Hepatocyte (in vitro differentiated cells): ENCODE data around the gene SLC4A5. TPM values are rescaled to one million over a fixed set of nuclear protein-coding genes. Genes with fewer than 3 reads are reported as not detected.

Source experiments
- DNase-seq: peaks from one replicate; pipeline ENCODE4 v3.0.0-alpha.2; 2016; ENCODE audit warnings: low spot score
- H2AFZ ChIP-seq: fragments of 200-600 bp; sonication (generic); 2 replicates; pipeline ENCODE4 v1.6.0; 2016; ENCODE audit warnings: antibody characterized with exemption, mild to moderate bottlenecking
- H3K27ac ChIP-seq: fragments of 200-600 bp; sonication (generic); 2 replicates; pipeline ENCODE4 v1.5.1; 2016; ENCODE audit warnings: mild to moderate bottlenecking
- H3K27me3 ChIP-seq: fragments of 200-600 bp; sonication (generic); 2 replicates; pipeline ENCODE4 v1.6.1; 2016
- H3K36me3 ChIP-seq: fragments of 200-600 bp; sonication (generic); replicated peaks from 2 replicates; pipeline ENCODE4 v1.5.1; 2016; ENCODE audit warnings: low read depth; ENCODE audit not compliant: insufficient read depth
- H3K4me1 ChIP-seq: fragments of 200-600 bp; sonication (generic); 2 replicates; pipeline ENCODE4 v1.5.1; 2016; ENCODE audit warnings: mild to moderate bottlenecking, moderate library complexity; ENCODE audit not compliant: insufficient read depth
- H3K4me2 ChIP-seq: fragments of 200-600 bp; sonication (generic); 2 replicates; pipeline ENCODE4 v1.6.0; 2016
- H3K4me3 ChIP-seq: fragments of 200-600 bp; sonication (generic); 2 replicates; pipeline ENCODE4 v1.5.1; 2016; ENCODE audit warnings: mild to moderate bottlenecking
- H3K79me2 ChIP-seq: fragments of 200-600 bp; sonication (generic); 2 replicates; pipeline ENCODE4 v1.6.0; 2017; ENCODE audit warnings: mild to moderate bottlenecking
- H3K9me2 ChIP-seq: fragments of 200-600 bp; sonication (generic); replicated peaks from 2 replicates; pipeline ENCODE4 v1.6.0; 2017; ENCODE audit warnings: mild to moderate bottlenecking; ENCODE audit not compliant: insufficient read depth
- H3K9me3 ChIP-seq: fragments of 200-600 bp; sonication (generic); 2 replicates; pipeline ENCODE4 v1.5.1; 2016; ENCODE audit warnings: low read depth, mild to moderate bottlenecking
- H4K20me1 ChIP-seq: fragments of 200-600 bp; sonication (generic); 2 replicates; pipeline ENCODE4 v1.6.0; 2016; ENCODE audit warnings: mild to moderate bottlenecking; ENCODE audit not compliant: insufficient read depth, poor library complexity, severe bottlenecking
- CTCF ChIP-seq: fragments of 200-600 bp; sonication (generic); IDR thresholded peaks from 2 replicates; pipeline ENCODE4 v1.5.1; 2016; ENCODE audit warnings: antibody characterized with exemption, mild to moderate bottlenecking; ENCODE audit not compliant: poor library complexity
- EZH2 ChIP-seq: fragments of 200-600 bp; sonication (generic); IDR thresholded peaks from 2 replicates; pipeline ENCODE4 v1.6.1; 2016; ENCODE audit warnings: antibody characterized with exemption, mild to moderate bottlenecking, borderline replicate concordance
- EZH2phosphoT487 ChIP-seq: fragments of 200-600 bp; sonication (generic); IDR thresholded peaks from one replicate; pipeline ENCODE4 v1.6.1; 2018; ENCODE audit warnings: antibody characterized with exemption, mild to moderate bottlenecking, low read depth, moderate library complexity; ENCODE audit not compliant: unreplicated experiment, severe bottlenecking
- WGBS: methylation state at CpG from one replicate; pipeline ENCODE4 v1.1.6; 2016; ENCODE audit warnings: low lambda C conversion rate; ENCODE audit errors: missing lambda C conversion rate; 5-methylcytosine and 5-hydroxymethylcytosine counted together
- polyA plus RNA-seq: library from polyadenylated mRNA; unstranded; fragments of >200 nt; fragmentation: Nextera tagmentation; extraction: Ambion mirVana; gene quantifications from 2 replicates; pipeline ENCODE4 v1.2.1, GENCODE V29; 2016
- total RNA-seq: library from RNA; depleted of rRNA; stranded (reverse); fragments of >200 nt; gene quantifications from 2 replicates; pipeline ENCODE4 v1.2.3, GENCODE V29; 2014

Gene SLC4A5
- total and polyA plus RNA-seq, 2 experiments from 2014 or later, result 0.28 to 1.5 TPM

GRCh38 chr2:74300506-74300905 lies 42.7 kb downstream of the SLC4A5 start:
- no peak for DNase-seq
- H3K27ac ChIP-seq, result no peak overlapping the region
- H3K27me3 ChIP-seq, result no peaks in the 10 kb centered on the region
- no peaks in the 10 kb centered on the region for H4K20me1 ChIP-seq
- 74% methylated on average over 2 of the region's 2 CpGs for WGBS
- no peak overlapping the region for H3K4me2 ChIP-seq
- no peaks in the 10 kb centered on the region for H3K9me3 ChIP-seq
- H3K36me3 ChIP-seq, result no peaks in the 10 kb centered on the region
- no peak overlapping the region for H2AFZ ChIP-seq
- no peak for TF ChIP-seq CTCF
- no peak for TF ChIP-seq EZH2
- no peak for TF ChIP-seq EZH2phosphoT487
- H3K4me3 ChIP-seq, result no peak overlapping the region
- H3K9me2 ChIP-seq, result no peaks in the 10 kb centered on the region
- H3K79me2 ChIP-seq, result no peaks in the 10 kb centered on the region
- no peaks in the 10 kb centered on the region for H3K4me1 ChIP-seq

- no peak for DNase-seq
- H3K4me1 ChIP-seq, result peaks cover 7% of the 10 kb centered on the region
- no peaks in the 10 kb centered on the region for H3K27me3 ChIP-seq
- H3K9me3 ChIP-seq, result no peaks in the 10 kb centered on the region
- no peaks in the 10 kb centered on the region for H3K79me2 ChIP-seq
- no peaks in the 10 kb centered on the region for H4K20me1 ChIP-seq
- no peak overlapping the region for H3K4me3 ChIP-seq
- no peaks in the 10 kb centered on the region for H3K36me3 ChIP-seq
- 97% methylated on average over 1 of the region's 1 CpG for WGBS
- no peaks in the 10 kb centered on the region for H3K9me2 ChIP-seq
- no peak overlapping the region for H3K27ac ChIP-seq
- no peak overlapping the region for H3K4me2 ChIP-seq
- H2AFZ ChIP-seq, result no peak overlapping the region
- no peak for TF ChIP-seq EZH2
- TF ChIP-seq CTCF, result no peak
- TF ChIP-seq EZH2phosphoT487, result no peak
Measured at GRCh38 chr2:74297950-74298349, 45.3 kb downstream of the SLC4A5 start.

- H4K20me1 ChIP-seq, result no peaks in the 10 kb centered on the region
- no peaks in the 10 kb centered on the region for H3K9me2 ChIP-seq
- H2AFZ ChIP-seq, result no peak overlapping the region
- no peak overlapping the region for H3K4me2 ChIP-seq
- H3K36me3 ChIP-seq, result no peaks in the 10 kb centered on the region
- H3K4me1 ChIP-seq, result peaks cover 11% of the 10 kb centered on the region
- no peak overlapping the region for H3K4me3 ChIP-seq
- H3K27ac ChIP-seq, result no peak overlapping the region
- no peaks in the 10 kb centered on the region for H3K79me2 ChIP-seq
- DNase-seq, result no peak
- H3K27me3 ChIP-seq, result no peaks in the 10 kb centered on the region
- no peak for TF ChIP-seq EZH2
- no peak for TF ChIP-seq CTCF
- no peak for TF ChIP-seq EZH2phosphoT487
- no peaks in the 10 kb centered on the region for H3K9me3 ChIP-seq
Measured at GRCh38 chr2:74297391-74297790, 45.8 kb downstream of the SLC4A5 start.
